Parathyroid adenoma (tissue), 2 donors: ENCODE data around the gene RIOX2.

Experiments used
- H2AFZ ChIP-seq: fragments of 300-600 bp; sonication (generic); one replicate; pipeline ENCODE4 v1.7.0; 2017; ENCODE audit warnings: antibody characterized with exemption, mild to moderate bottlenecking
- H3K27ac ChIP-seq: fragments of 300-600 bp; sonication (generic); one replicate; pipeline ENCODE4 v1.7.0; 2017
- H3K27me3 ChIP-seq: fragments of 300-600 bp; sonication (generic); one replicate; pipeline ENCODE4 v1.7.0; 2017; ENCODE audit warnings: low read length; ENCODE audit not compliant: control insufficient read depth, insufficient read depth
- H3K36me3 ChIP-seq: fragments of 300-600 bp; sonication (generic); one replicate; pipeline ENCODE4 v1.7.0; 2017; ENCODE audit warnings: low read length; ENCODE audit not compliant: control insufficient read depth, insufficient read depth
- H3K4me1 ChIP-seq: fragments of 300-600 bp; sonication (generic); one replicate; pipeline ENCODE4 v1.7.0; 2017; ENCODE audit warnings: control low read depth
- H3K4me2 ChIP-seq: fragments of 300-600 bp; sonication (generic); one replicate; pipeline ENCODE4 v1.7.0; 2017; ENCODE audit warnings: low read length
- H3K4me3 ChIP-seq: fragments of 300-600 bp; sonication (generic); one replicate; pipeline ENCODE4 v1.7.0; 2017; ENCODE audit warnings: low read depth, low read length
- H3K79me2 ChIP-seq: fragments of 300-600 bp; sonication (generic); one replicate; pipeline ENCODE4 v1.7.0; 2017; ENCODE audit warnings: control low read depth
- H3K9ac ChIP-seq: fragments of 300-600 bp; sonication (generic); one replicate; pipeline ENCODE4 v1.7.0; 2017; ENCODE audit warnings: mild to moderate bottlenecking
- H3K9me3 ChIP-seq: fragments of 300-600 bp; sonication (generic); one replicate; pipeline ENCODE4 v1.7.0; 2017; ENCODE audit warnings: low read length; ENCODE audit not compliant: control insufficient read depth
- TF ChIP-seq, protein P1 (sequence below): fragments of 300-600 bp; sonication (generic); IDR thresholded peaks from one replicate; pipeline ENCODE4 v1.7.0; 2017; ENCODE audit warnings: antibody characterized with exemption, mild to moderate bottlenecking
- donor health status: primary hyperparathyroidism.

Gene RIOX2

DNA sequence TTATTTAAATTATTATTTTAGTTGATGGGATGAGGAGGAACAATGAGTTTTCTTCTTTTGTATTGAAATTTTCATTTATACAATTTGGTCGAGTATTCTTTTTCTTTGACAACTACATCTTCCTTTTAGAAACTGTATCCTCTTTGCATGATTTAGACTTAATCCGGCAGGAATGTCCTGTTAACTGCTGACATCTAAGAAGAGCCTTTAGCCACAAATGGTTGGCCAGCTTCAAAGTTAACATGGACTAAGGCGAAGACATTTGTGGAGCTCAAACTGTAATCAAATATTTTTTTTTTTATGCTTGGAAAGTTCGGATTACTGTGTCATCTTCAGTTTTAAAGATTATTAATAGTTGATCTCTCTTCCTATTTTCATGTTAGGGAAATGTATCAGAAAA, 43.2 kb downstream of the RIOX2 start:
- Histone ChIP-seq H3K9me3 (no peaks in the 10 kb centered on the region), H3K79me2 (no peaks in the 10 kb centered on the region), H3K9ac (no peak overlapping the region), H3K27ac (no peak overlapping the region), H3K36me3 (no peaks in the 10 kb centered on the region), H3K4me2 (no peak overlapping the region), H2AFZ (no peak overlapping the region), H3K27me3 (no peaks in the 10 kb centered on the region), H3K4me1 (no peaks in the 10 kb centered on the region), H3K4me3 (no peak overlapping the region)
- TF ChIP-seq, protein P1, sequence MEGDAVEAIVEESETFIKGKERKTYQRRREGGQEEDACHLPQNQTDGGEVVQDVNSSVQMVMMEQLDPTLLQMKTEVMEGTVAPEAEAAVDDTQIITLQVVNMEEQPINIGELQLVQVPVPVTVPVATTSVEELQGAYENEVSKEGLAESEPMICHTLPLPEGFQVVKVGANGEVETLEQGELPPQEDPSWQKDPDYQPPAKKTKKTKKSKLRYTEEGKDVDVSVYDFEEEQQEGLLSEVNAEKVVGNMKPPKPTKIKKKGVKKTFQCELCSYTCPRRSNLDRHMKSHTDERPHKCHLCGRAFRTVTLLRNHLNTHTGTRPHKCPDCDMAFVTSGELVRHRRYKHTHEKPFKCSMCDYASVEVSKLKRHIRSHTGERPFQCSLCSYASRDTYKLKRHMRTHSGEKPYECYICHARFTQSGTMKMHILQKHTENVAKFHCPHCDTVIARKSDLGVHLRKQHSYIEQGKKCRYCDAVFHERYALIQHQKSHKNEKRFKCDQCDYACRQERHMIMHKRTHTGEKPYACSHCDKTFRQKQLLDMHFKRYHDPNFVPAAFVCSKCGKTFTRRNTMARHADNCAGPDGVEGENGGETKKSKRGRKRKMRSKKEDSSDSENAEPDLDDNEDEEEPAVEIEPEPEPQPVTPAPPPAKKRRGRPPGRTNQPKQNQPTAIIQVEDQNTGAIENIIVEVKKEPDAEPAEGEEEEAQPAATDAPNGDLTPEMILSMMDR = no peak

DNA sequence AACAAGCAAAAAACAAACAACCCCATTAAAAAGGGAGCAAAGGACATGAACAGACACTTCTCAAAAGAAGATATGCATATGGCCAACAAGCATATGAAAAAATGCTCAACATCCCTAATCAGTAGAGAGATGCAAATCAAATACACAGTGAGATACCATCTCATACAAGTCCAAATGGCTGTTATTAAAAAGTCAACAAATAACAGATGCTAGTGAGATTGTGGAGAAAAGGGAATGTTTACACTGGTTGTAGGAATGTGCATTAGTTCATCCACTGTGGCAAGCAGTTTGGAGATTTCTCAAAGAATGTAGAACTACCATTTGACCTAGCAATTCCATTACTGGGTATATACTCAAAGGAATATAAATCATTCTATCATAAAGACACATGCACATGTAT, 44.5 kb downstream of the RIOX2 start:
- H3K27ac ChIP-seq = no peak overlapping the region
- no peaks in the 10 kb centered on the region for H3K27me3 ChIP-seq
- TF ChIP-seq, protein P1 = no peak
- no peaks in the 10 kb centered on the region for H3K9me3 ChIP-seq
- H3K4me1 ChIP-seq = no peaks in the 10 kb centered on the region
- no peaks in the 10 kb centered on the region for H3K36me3 ChIP-seq
- H3K4me2 ChIP-seq = no peak overlapping the region
- H2AFZ ChIP-seq = no peak overlapping the region
- H3K79me2 ChIP-seq = no peaks in the 10 kb centered on the region
- no peak overlapping the region for H3K4me3 ChIP-seq
- H3K9ac ChIP-seq = no peak overlapping the region

DNA sequence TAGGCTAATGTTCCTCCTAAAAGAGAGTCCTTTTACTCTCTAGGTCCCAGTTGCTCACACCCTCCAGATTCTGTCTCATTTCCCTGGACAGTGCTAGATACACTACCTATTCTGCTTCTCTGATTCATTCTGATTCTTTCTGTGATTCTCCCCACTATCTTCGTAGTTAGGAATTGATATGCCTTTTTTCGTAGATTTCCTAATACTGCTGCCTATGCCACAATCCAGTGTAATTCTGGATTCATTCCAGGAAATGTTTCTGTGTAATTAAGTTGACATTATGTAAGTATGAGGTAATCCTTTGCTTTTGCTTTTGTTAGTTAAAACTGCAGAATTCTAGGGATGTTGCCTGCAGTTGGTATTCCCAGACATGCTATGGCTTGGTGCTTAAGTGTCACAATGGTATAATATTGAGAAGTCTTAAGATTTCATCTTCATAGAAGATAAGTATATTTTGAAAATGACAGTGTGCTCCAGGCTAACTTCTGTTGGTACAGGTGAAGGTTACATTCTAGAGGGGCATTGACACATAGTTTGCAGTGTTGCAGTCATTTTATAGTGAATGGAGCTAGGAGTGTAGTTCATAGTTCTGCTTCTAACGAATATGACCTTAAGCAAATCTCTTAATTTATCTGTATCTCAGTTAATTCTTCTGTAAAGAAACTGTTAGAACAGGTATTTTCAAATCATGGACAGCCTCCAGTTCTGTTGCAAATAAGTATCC, 54.3 kb downstream of the RIOX2 start:
- Histone ChIP-seq H3K9ac (no peak overlapping the region), H3K36me3 (no peaks in the 10 kb centered on the region), H3K79me2 (no peaks in the 10 kb centered on the region), H3K4me1 (no peaks in the 10 kb centered on the region), H3K9me3 (no peaks in the 10 kb centered on the region), H3K4me2 (no peak overlapping the region), H3K27me3 (no peaks in the 10 kb centered on the region), H3K4me3 (no peak overlapping the region), H3K27ac (no peak overlapping the region), H2AFZ (no peak overlapping the region)
- TF ChIP-seq, protein P1 = no peak

DNA sequence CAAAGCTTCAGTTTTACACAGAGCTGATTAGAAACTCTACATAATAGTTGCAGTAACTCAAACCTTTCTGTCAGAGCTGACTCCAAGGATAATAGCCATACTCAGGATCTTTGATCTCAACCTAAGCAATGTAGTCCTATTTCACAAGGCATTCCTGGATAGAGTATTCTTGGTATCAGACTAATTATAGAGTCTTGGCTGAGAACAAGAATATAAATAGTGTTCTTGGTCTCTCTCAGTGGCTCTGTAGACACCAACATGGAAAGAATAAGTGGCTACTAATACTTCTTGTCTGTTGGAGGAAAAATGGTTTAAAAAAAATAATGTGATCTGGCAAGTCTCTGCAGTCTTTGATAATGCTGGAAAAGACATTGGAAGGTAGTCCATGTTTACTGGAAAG, 55.7 kb downstream of the RIOX2 start:
- Histone ChIP-seq H3K27me3 (no peaks in the 10 kb centered on the region), H3K4me3 (no peak overlapping the region), H3K4me1 (no peaks in the 10 kb centered on the region), H3K27ac (no peak overlapping the region), H3K4me2 (no peak overlapping the region), H3K36me3 (no peaks in the 10 kb centered on the region), H3K9ac (no peak overlapping the region), H3K79me2 (no peaks in the 10 kb centered on the region), H3K9me3 (no peaks in the 10 kb centered on the region), H2AFZ (no peak overlapping the region)
- TF ChIP-seq, protein P1 = no peak

DNA sequence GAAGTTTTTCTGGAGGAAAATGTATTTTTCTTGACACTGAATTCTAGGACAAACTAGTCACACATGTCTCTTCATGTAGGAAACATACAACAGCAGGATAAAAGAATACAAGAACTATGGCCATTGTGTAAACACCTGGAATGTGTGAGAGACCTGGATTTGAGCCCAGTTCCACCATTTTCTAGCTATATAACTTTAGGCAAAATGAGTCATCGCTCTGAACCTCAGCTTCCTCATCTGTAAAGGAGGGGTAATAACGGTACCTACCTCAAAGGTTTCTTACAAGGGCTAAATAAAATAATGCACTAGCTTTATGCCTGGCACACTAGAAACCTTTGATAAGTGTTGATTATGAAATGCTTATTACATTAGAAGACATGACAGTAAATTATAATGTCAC, 57.8 kb downstream of the RIOX2 start:
- no peaks in the 10 kb centered on the region for H3K36me3 ChIP-seq
- no peaks in the 10 kb centered on the region for H3K79me2 ChIP-seq
- no peak overlapping the region for H3K9ac ChIP-seq
- no peaks in the 10 kb centered on the region for H3K9me3 ChIP-seq
- H3K4me3 ChIP-seq = no peak overlapping the region
- no peak overlapping the region for H2AFZ ChIP-seq
- TF ChIP-seq, protein P1 = no peak
- H3K4me2 ChIP-seq = no peak overlapping the region
- H3K27me3 ChIP-seq = no peaks in the 10 kb centered on the region
- H3K4me1 ChIP-seq = no peaks in the 10 kb centered on the region
- no peak overlapping the region for H3K27ac ChIP-seq
